CD8-positive, alpha-beta memory T cell (primary cell): ENCODE results near the gene TOLLIP. TPM values are rescaled to one million over a fixed set of nuclear protein-coding genes. Genes with fewer than 3 reads are reported as not detected.

Experiments used
- CTCF ChIA-PET: fragments of 350-600 bp; sonication (Branson Sonifier 250); formaldehyde crosslinking; loops from one replicate; lab custom pipeline; 2021; ENCODE audit warnings: antibody characterized with exemption; lab: Charles Lee
- POLR2A ChIA-PET: fragments of 350-600 bp; sonication (Branson Sonifier 250); formaldehyde crosslinking; loops from one replicate; lab custom pipeline; 2021; ENCODE audit warnings: antibody characterized with exemption; lab: Charles Lee
- DNase-seq, 5 donors: peaks; one replicate each; pipeline versions ENCODE4 v3.0.0 to v3.0.0-alpha.2; 2020 to 2022; ENCODE audit warnings: mixed read lengths in 1 of 5
- H3K27ac ChIP-seq: one replicate; pipeline ENCODE4 v1.7.0; 2013; ENCODE audit warnings: low read depth, mild to moderate bottlenecking, low read length, moderate library complexity
- H3K27me3 ChIP-seq: 2 replicates; pipeline ENCODE4 v1.7.0; 2013; ENCODE audit warnings: low read length, mild to moderate bottlenecking; ENCODE audit not compliant: insufficient read depth, poor library complexity, severe bottlenecking
- H3K36me3 ChIP-seq: 2 replicates; pipeline ENCODE4 v1.7.0; 2013; ENCODE audit warnings: mild to moderate bottlenecking, low read length, moderate library complexity; ENCODE audit not compliant: insufficient read depth
- H3K4me1 ChIP-seq: 2 replicates; pipeline ENCODE4 v1.7.0; 2013; ENCODE audit warnings: mild to moderate bottlenecking, low read length, moderate library complexity; ENCODE audit not compliant: insufficient read depth
- H3K4me3 ChIP-seq: 2 replicates; pipeline ENCODE4 v1.7.0; 2013; ENCODE audit warnings: mild to moderate bottlenecking, low read length
- H3K9me3 ChIP-seq: 2 replicates; pipeline ENCODE4 v1.7.0; 2013; ENCODE audit warnings: mild to moderate bottlenecking, low read length
- H3K27ac Mint-ChIP-seq, 8 donors: one replicate each; pipeline ENCODE4 v1.8.0; 2020 to 2021; ENCODE audit warnings: mixed read lengths in 8 of 8, mild to moderate bottlenecking in 6 of 8, inconsistent platforms in 3 of 8, moderate library complexity in 3 of 8
- H3K27me3 Mint-ChIP-seq, 2 donors: one replicate each; pipeline ENCODE4 v1.8.0; 2020 to 2021; ENCODE audit warnings: mixed read lengths in 2 of 2, mild to moderate bottlenecking in 1 of 2, moderate library complexity in 1 of 2
- H3K36me3 Mint-ChIP-seq, 3 donors: one replicate each; pipeline ENCODE4 v1.8.0; 2020 to 2021; ENCODE audit warnings: mixed read lengths in 3 of 3, inconsistent platforms in 1 of 3, mild to moderate bottlenecking in 1 of 3
- H3K4me1 Mint-ChIP-seq, 3 donors: one replicate each; pipeline ENCODE4 v1.8.0; 2020 to 2021; ENCODE audit warnings: mixed read lengths in 3 of 3, inconsistent platforms in 1 of 3, mild to moderate bottlenecking in 1 of 3
- H3K4me3 Mint-ChIP-seq, 7 donors: one replicate each; pipeline ENCODE4 v1.8.0; 2020 to 2021; ENCODE audit warnings: mixed read lengths in 7 of 7, mild to moderate bottlenecking in 6 of 7, moderate library complexity in 4 of 7, inconsistent platforms in 2 of 7
- H3K9me3 Mint-ChIP-seq, 5 donors: one replicate each; pipeline ENCODE4 v1.8.0; 2020 to 2022; ENCODE audit warnings: mixed read lengths in 5 of 5, mild to moderate bottlenecking in 3 of 5, moderate library complexity in 2 of 5, inconsistent platforms in 1 of 5
- polyA plus RNA-seq: library from polyadenylated mRNA; unstranded; fragments of 300-500 nt; fragmentation: Illumina TruSeq; gene quantifications from one replicate; pipeline ENCODE4 v1.2.3, GENCODE V29; 2021
- total RNA-seq, 2 experiments: library from RNA; stranded (reverse); gene quantifications; one replicate each; pipeline ENCODE4 v1.2.3, GENCODE V29; 2021

TOLLIP gene
- total and polyA plus RNA-seq, 3 experiments from 2014 or later: 31.1 to 41.8 (median 36.3) TPM

GRCh38 chr11:1226986-1227550, 82.4 kb downstream of the TOLLIP start:
- Histone ChIP-seq H3K4me1 (no peaks in the 10 kb centered on the region), H3K9me3 (no peaks in the 10 kb centered on the region), H3K4me3 (no peak overlapping the region), H3K27me3 (no peaks in the 10 kb centered on the region), H3K27ac (no peak overlapping the region), H3K36me3 (no peaks in the 10 kb centered on the region)
- Mint-ChIP-seq H3K4me1 (no peaks in the 10 kb centered on the region), H3K9me3 (no peaks in the 10 kb centered on the region), H3K27ac (peak overlapping the region in 1 of 8 donors; percentile 26), H3K36me3 (no peaks in the 10 kb centered on the region), H3K4me3 (no peak overlapping the region), H3K27me3 (no peaks in the 10 kb centered on the region)
- ChIA-PET CTCF (no interaction called here), POLR2A (no interaction called here)
- peak in 1 of 5 donors; percentile 42 for DNase-seq

- Mint-ChIP-seq H3K27me3 (peaks cover 0 to 4% of the 10 kb centered on the region in 2 donors), H3K9me3 (no peaks in the 10 kb centered on the region), H3K36me3 (no peaks in the 10 kb centered on the region), H3K4me3 (no peak overlapping the region), H3K27ac (no peak overlapping the region), H3K4me1 (no peaks in the 10 kb centered on the region)
- no peak overlapping the region for H3K27ac ChIP-seq
- no peaks in the 10 kb centered on the region for H3K36me3 ChIP-seq
- ChIA-PET CTCF (no interaction called here), POLR2A (no interaction called here)
- H3K4me1 ChIP-seq: no peaks in the 10 kb centered on the region
- no peak overlapping the region for H3K4me3 ChIP-seq
- H3K27me3 ChIP-seq: no peaks in the 10 kb centered on the region
- DNase-seq: peak in 1 of 5 donors; percentile 46
- no peaks in the 10 kb centered on the region for H3K9me3 ChIP-seq
Measured at GRCh38 chr11:1226226-1226985, 83.0 kb downstream of the TOLLIP start.

- Mint-ChIP-seq H3K36me3 (no peaks in the 10 kb centered on the region), H3K4me1 (no peaks in the 10 kb centered on the region), H3K27ac (peak overlapping the region in 1 of 8 donors; percentile 33), H3K9me3 (no peaks in the 10 kb centered on the region), H3K4me3 (no peak overlapping the region), H3K27me3 (peaks cover 0 to 7% of the 10 kb centered on the region in 2 donors)
- H3K4me3 ChIP-seq: no peak overlapping the region
- no peaks in the 10 kb centered on the region for H3K9me3 ChIP-seq
- POLR2A ChIA-PET: no interaction called here
- H3K27ac ChIP-seq: no peak overlapping the region
- H3K27me3 ChIP-seq: no peaks in the 10 kb centered on the region
- peak in 1 of 5 donors; percentile 43 for DNase-seq
- H3K4me1 ChIP-seq: no peaks in the 10 kb centered on the region
- no peaks in the 10 kb centered on the region for H3K36me3 ChIP-seq
- CTCF ChIA-PET: no interaction called here
Measured at GRCh38 chr11:1225386-1226225, 83.8 kb downstream of the TOLLIP start.

- no peaks in the 10 kb centered on the region for H3K9me3 Mint-ChIP-seq
- no peaks in the 10 kb centered on the region for H3K36me3 Mint-ChIP-seq
- Histone ChIP-seq H3K4me1 (no peaks in the 10 kb centered on the region), H3K9me3 (no peaks in the 10 kb centered on the region), H3K27ac (no peak overlapping the region), H3K27me3 (no peaks in the 10 kb centered on the region), H3K4me3 (no peak overlapping the region), H3K36me3 (no peaks in the 10 kb centered on the region)
- no peak overlapping the region for H3K4me3 Mint-ChIP-seq
- peak overlapping the region in 1 of 8 donors; percentile 38 for H3K27ac Mint-ChIP-seq
- peak in 1 of 5 donors; percentile 42 for DNase-seq
- ChIA-PET POLR2A (no interaction called here), CTCF (no interaction called here)
- peaks cover 0 to 7% of the 10 kb centered on the region in 2 donors for H3K27me3 Mint-ChIP-seq
- no peaks in the 10 kb centered on the region for H3K4me1 Mint-ChIP-seq
Measured at GRCh38 chr11:1224491-1225385, 84.7 kb downstream of the TOLLIP start.

Other genes starting within 250 kb of the TOLLIP start
- not detected for gene MUC2, start 234.8 kb downstream of the TOLLIP start, total RNA-seq
- gene MUC2, start 234.8 kb downstream of the TOLLIP start, polyA plus RNA-seq: not detected
- gene MUC5AC, start 151.7 kb downstream of the TOLLIP start, total RNA-seq: not detected
- gene MUC5AC, start 151.7 kb downstream of the TOLLIP start, polyA plus RNA-seq: not detected
- gene MUC5B, start 86.6 kb downstream of the TOLLIP start, total RNA-seq: not detected
- not detected for gene MUC5B, start 86.6 kb downstream of the TOLLIP start, polyA plus RNA-seq
- under 1 TPM; 0.35 to 0.59 TPM for gene BRSK2, start 80.3 kb upstream of the TOLLIP start, total RNA-seq
- 0.23 TPM for gene BRSK2, start 80.3 kb upstream of the TOLLIP start, polyA plus RNA-seq
- 10 to 100 TPM; 26.6 to 28.7 TPM for gene MOB2, start 177.1 kb upstream of the TOLLIP start, total RNA-seq
- gene MOB2, start 177.1 kb upstream of the TOLLIP start, polyA plus RNA-seq: 67.4 TPM